Fibroblast of lung (primary cell): ENCODE measurements around the gene SLC37A2. TPM values are rescaled to one million over a fixed set of nuclear protein-coding genes. Genes with fewer than 3 reads are reported as not detected.

Experiments used
- DNase-seq, 2 donors: peaks; one replicate each; pipeline versions ENCODE4 v3.0.0 to v3.0.0-alpha.2; 2010; ENCODE audit warnings: low read depth in 2 of 2
- H2AFZ ChIP-seq: 2 replicates; pipeline ENCODE4 v1.5.1; 2012; ENCODE audit warnings: low read length, control low read depth, inconsistent platforms
- H3K27ac ChIP-seq: 2 replicates; pipeline ENCODE4 v1.5.1; 2011; ENCODE audit warnings: low read length, control low read depth; ENCODE audit not compliant: insufficient read depth
- H3K27me3 ChIP-seq: 2 replicates; pipeline ENCODE4 v1.5.1; 2011; ENCODE audit warnings: mild to moderate bottlenecking, low read length; ENCODE audit not compliant: control insufficient read depth, insufficient read depth
- H3K36me3 ChIP-seq: 2 replicates; pipeline ENCODE4 v1.5.1; 2011; ENCODE audit warnings: low read length; ENCODE audit not compliant: control insufficient read depth, insufficient read depth
- H3K4me1 ChIP-seq: 2 replicates; pipeline ENCODE4 v1.5.1; 2011; ENCODE audit warnings: low read length; ENCODE audit not compliant: control insufficient read depth, insufficient read depth; ENCODE audit errors: extremely low read depth
- H3K4me2 ChIP-seq: 2 replicates; pipeline ENCODE4 v1.5.1; 2011; ENCODE audit warnings: low read length, control low read depth; ENCODE audit not compliant: insufficient read depth; ENCODE audit errors: extremely low read depth
- H3K4me3 ChIP-seq, 4 experiments: fragments of 200-600 bp in 1 of 4; sonication (generic) in 1 of 4; replicated peaks in 1 of 4; 2 replicates each; pipeline ENCODE4 v1.5.1; 2011 to 2016; ENCODE audit warnings: low read length in 4 of 4, low read depth in 3 of 4, mild to moderate bottlenecking in 3 of 4, control low read depth in 2 of 4, inconsistent platforms in 1 of 4, mixed read lengths in 1 of 4; ENCODE audit not compliant: insufficient read depth in 1 of 4; ENCODE audit errors: control extremely low read depth in 1 of 4
- H3K79me2 ChIP-seq: 2 replicates; pipeline ENCODE4 v1.5.1; 2012; ENCODE audit warnings: mild to moderate bottlenecking, low read length, inconsistent platforms; ENCODE audit not compliant: control insufficient read depth, insufficient read depth
- H3K9ac ChIP-seq: 2 replicates; pipeline ENCODE4 v1.5.1; 2011; ENCODE audit warnings: mild to moderate bottlenecking, low read length, control low read depth; ENCODE audit not compliant: insufficient read depth
- H3K9me3 ChIP-seq: 2 replicates; pipeline ENCODE4 v1.5.1; 2012; ENCODE audit warnings: low read depth, low read length; ENCODE audit not compliant: control insufficient read depth, insufficient read depth
- H4K20me1 ChIP-seq: 2 replicates; pipeline ENCODE4 v1.5.1; 2011; ENCODE audit warnings: low read length; ENCODE audit not compliant: control insufficient read depth, insufficient read depth; ENCODE audit errors: extremely low read depth
- EZH2 ChIP-seq: IDR thresholded peaks from 2 replicates; pipeline ENCODE4 v1.5.1; 2012; ENCODE audit warnings: low read length, control low read depth, mild to moderate bottlenecking; ENCODE audit errors: missing control alignments
- polyA plus RNA-seq, 2 donors: library from polyadenylated mRNA; depleted of rRNA in 1 of 2; stranded (reverse) in 1 of 2; unstranded in 1 of 2; fragments of >200 nt; gene quantifications; 2 replicates each; pipeline ENCODE4 v1.2.1, GENCODE V29; 2011 to 2012; ENCODE audit warnings: missing spikeins in 1 of 2
- total RNA-seq: library from RNA; depleted of rRNA; stranded (reverse); fragments of >200 nt; gene quantifications from 2 replicates; pipeline ENCODE4 v1.2.1, GENCODE V29; 2014
- TF ChIP-seq, protein P1 (sequence below), 2 donors: IDR thresholded peaks in 1 of 2; conservative IDR thresholded peaks in 1 of 2; 1 replicate in 1 of 2; 2 replicates in 1 of 2; pipeline ENCODE4 v1.5.1; 2011 to 2012; ENCODE audit warnings: low read length in 2 of 2, control low read depth in 1 of 2, inconsistent platforms in 1 of 2, low read depth in 1 of 2, mild to moderate bottlenecking in 1 of 2

Gene SLC37A2
- total and polyA plus RNA-seq, 2 donors (not counting 1 experiment from before 2014, with no cell fraction given), result 0.36 to 0.83 TPM

DNA sequence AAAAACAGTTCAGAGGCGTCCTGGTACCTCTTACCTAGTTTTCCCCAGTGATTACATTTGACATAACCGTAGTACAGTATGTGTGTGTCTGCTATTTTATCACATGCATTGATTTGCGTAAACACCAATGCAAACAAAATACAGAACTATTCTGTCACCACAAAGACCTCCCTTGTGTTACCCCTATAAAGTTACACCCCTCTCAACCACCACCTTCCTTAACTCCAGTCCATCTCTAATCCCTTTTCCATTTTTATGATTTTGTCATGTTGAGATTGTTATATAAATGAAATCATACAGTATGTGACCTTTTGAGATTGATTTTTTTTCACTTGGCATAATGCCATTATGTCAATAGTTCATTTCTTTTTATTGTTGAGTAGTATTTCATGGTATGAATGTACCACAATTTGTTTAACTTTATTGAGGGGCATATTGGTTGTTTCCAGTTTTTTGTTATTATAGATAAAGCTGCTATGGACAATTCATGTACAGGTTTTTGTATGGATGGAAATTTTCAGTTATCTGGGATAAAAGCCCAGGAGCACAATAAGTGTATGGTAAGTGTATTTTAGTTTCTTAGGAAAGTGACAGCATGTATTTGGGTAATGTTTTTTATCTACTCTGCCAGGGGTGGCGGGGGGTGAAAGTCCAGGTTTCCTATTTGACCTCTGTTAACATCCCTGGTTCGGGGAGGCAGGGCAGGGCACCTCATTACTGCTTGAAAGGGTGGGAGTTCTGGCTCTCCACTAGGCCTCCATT is 6.0 kb upstream of the SLC37A2 start:
- H3K36me3 ChIP-seq, result no peaks in the 10 kb centered on the region

DNA sequence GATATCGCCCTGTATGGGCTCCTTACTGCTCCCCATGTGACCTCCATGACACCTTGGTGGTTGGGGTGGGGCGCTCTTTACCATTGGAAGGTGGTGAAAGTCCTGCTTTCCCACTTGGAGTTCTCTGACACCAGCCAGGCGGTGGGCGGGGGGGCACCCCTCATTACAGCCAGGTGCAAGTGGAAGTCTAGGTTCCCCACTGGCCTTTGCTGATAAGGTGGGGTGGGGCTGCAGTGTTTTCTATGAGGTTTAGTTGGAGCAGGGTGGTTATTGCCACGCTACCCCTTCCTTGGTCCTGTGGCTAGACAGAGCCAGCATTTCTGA is 5.5 kb upstream of the SLC37A2 start:
- DNase-seq, result no peak
- no peaks in the 10 kb centered on the region for H4K20me1 ChIP-seq
- no peak overlapping the region for H3K4me3 ChIP-seq
- no peaks in the 10 kb centered on the region for H3K79me2 ChIP-seq
- no peak for TF ChIP-seq EZH2
- TF ChIP-seq, protein P1, sequence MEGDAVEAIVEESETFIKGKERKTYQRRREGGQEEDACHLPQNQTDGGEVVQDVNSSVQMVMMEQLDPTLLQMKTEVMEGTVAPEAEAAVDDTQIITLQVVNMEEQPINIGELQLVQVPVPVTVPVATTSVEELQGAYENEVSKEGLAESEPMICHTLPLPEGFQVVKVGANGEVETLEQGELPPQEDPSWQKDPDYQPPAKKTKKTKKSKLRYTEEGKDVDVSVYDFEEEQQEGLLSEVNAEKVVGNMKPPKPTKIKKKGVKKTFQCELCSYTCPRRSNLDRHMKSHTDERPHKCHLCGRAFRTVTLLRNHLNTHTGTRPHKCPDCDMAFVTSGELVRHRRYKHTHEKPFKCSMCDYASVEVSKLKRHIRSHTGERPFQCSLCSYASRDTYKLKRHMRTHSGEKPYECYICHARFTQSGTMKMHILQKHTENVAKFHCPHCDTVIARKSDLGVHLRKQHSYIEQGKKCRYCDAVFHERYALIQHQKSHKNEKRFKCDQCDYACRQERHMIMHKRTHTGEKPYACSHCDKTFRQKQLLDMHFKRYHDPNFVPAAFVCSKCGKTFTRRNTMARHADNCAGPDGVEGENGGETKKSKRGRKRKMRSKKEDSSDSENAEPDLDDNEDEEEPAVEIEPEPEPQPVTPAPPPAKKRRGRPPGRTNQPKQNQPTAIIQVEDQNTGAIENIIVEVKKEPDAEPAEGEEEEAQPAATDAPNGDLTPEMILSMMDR (conservative IDR thresholded peaks at IDR 0.05 in 1 of 2, IDR thresholded peaks at IDR 0.05 in 1 of 2; ENCODE audit: low read depth in 1 of 2, low read length in 2 of 2), result no peak
- H3K4me1 ChIP-seq, result no peaks in the 10 kb centered on the region
- H3K9me3 ChIP-seq, result no peaks in the 10 kb centered on the region
- H3K36me3 ChIP-seq, result no peaks in the 10 kb centered on the region
- H2AFZ ChIP-seq, result no peak overlapping the region
- H3K4me2 ChIP-seq, result no peak overlapping the region
- H3K27me3 ChIP-seq, result no peaks in the 10 kb centered on the region
- no peak overlapping the region for H3K27ac ChIP-seq
- no peak overlapping the region for H3K9ac ChIP-seq

More for the DNA sequence above, 6.0 kb upstream of the SLC37A2 start:
- Histone ChIP-seq H3K4me3 (no peak overlapping the region), H3K4me1 (no peaks in the 10 kb centered on the region), H3K9me3 (no peaks in the 10 kb centered on the region), H3K4me2 (no peak overlapping the region), H2AFZ (no peak overlapping the region), H3K79me2 (no peaks in the 10 kb centered on the region), H3K27ac (no peak overlapping the region), H4K20me1 (no peaks in the 10 kb centered on the region), H3K27me3 (no peaks in the 10 kb centered on the region), H3K9ac (no peak overlapping the region)
- TF ChIP-seq, protein P1 (conservative IDR thresholded peaks at IDR 0.05 in 1 of 2, IDR thresholded peaks at IDR 0.05 in 1 of 2; ENCODE audit: low read depth in 1 of 2, low read length in 2 of 2), result no peak
- no peak for TF ChIP-seq EZH2
- DNase-seq, result no peak

DNA sequence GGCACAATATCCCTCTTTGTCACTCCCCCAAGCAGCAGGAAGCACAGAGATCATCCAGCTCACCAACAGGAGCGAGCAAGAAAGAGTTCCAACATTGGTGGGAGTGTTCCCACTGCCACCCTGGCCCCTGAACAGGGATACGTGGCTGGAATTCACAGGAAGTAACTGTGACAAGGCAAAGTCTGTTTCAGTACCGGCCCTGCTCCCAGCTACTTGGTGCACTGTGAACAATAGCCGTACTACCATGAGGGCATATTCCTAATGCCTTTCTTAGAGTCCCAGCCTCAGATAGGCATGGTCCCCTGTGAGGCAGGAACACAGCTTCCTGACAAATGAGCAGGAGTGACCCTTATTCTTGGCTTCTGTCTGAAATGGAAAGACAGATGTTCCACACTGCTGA is 1.8 kb upstream of the SLC37A2 start:
- no peaks in the 10 kb centered on the region for H3K79me2 ChIP-seq
- H3K27me3 ChIP-seq, result no peaks in the 10 kb centered on the region
- H3K9ac ChIP-seq, result no peak overlapping the region
- H3K4me1 ChIP-seq, result no peaks in the 10 kb centered on the region
- no peaks in the 10 kb centered on the region for H3K9me3 ChIP-seq
- H4K20me1 ChIP-seq, result no peaks in the 10 kb centered on the region
- H3K27ac ChIP-seq, result no peak overlapping the region
- no peaks in the 10 kb centered on the region for H3K36me3 ChIP-seq
- no peak overlapping the region for H3K4me2 ChIP-seq
- no peak overlapping the region for H2AFZ ChIP-seq
- DNase-seq, result no peak
- no peak for TF ChIP-seq EZH2
- TF ChIP-seq, protein P1 (conservative IDR thresholded peaks at IDR 0.05 in 1 of 2, IDR thresholded peaks at IDR 0.05 in 1 of 2; ENCODE audit: low read depth in 1 of 2, low read length in 2 of 2), result no peak
- H3K4me3 ChIP-seq, result no peak overlapping the region
